PC-3 (cell line): ENCODE measurements around the gene TRIP6. TPM values are rescaled to one million over a fixed set of nuclear protein-coding genes. Genes with fewer than 3 reads are reported as not detected.
A peak's percentile ranks its signal among the peaks of the same experiment; 100 is the strongest.
"Not testable (repeated sequence)": the region's sequence is repeated elsewhere in the genome, so short reads cannot be mapped to it uniquely, and the experiment has no call there.

Experiments
- ATAC-seq: fragments of 200-7000 bp; cut with Tn5 transposase; 2 replicates; pipeline ENCODE4 v1.9.1; 2020; ENCODE audit warnings: mild to moderate bottlenecking, moderate library complexity
- BruUV-seq: library from RNA; stranded (reverse); fragments of 400-500 nt; replicated peaks from 2 replicates; lab custom pipeline; 2021; lab: Mats Ljungman, UMichigan
- CTCF ChIA-PET: fragments of 300-600 bp; sonication (Branson Sonifier 250); formaldehyde crosslinking; loops from one replicate; lab custom pipeline; 2022; ENCODE audit warnings: antibody characterized with exemption; lab: Charles Lee
- POLR2A ChIA-PET: fragments of 300-600 bp; sonication (Branson Sonifier 250); formaldehyde crosslinking; loops from one replicate; lab custom pipeline; 2022; ENCODE audit warnings: antibody characterized with exemption; ENCODE audit not compliant: unreplicated experiment; lab: Charles Lee
- DNase-seq: peaks from one replicate; pipeline ENCODE4 v3.0.0-alpha.2; 2015
- H2AFZ ChIP-seq: fragments of 300-600 bp; sonication (generic); 2 replicates; pipeline ENCODE4 v1.6.0; 2016; ENCODE audit warnings: antibody characterized with exemption, low read length
- H3F3A ChIP-seq: fragments of 300-600 bp; sonication (generic); one replicate; pipeline ENCODE4 v1.6.0; 2017; ENCODE audit warnings: antibody characterized with exemption, low read length, control low read depth, mild to moderate bottlenecking; ENCODE audit not compliant: unreplicated experiment
- H3K27ac ChIP-seq: fragments of 300-600 bp; sonication (generic); 2 replicates; pipeline ENCODE4 v1.5.1; 2016; ENCODE audit warnings: mild to moderate bottlenecking, low read length
- H3K27me3 ChIP-seq: fragments of 300-600 bp; sonication (generic); 2 replicates; pipeline ENCODE4 v1.6.1; 2016; ENCODE audit warnings: low read length, mixed read lengths
- H3K36me3 ChIP-seq: fragments of 300-600 bp; sonication (generic); 2 replicates; pipeline ENCODE4 v1.6.1; 2016; ENCODE audit warnings: low read depth, mixed run types, low read length, mixed read lengths
- H3K4me1 ChIP-seq: fragments of 300-600 bp; sonication (generic); 2 replicates; pipeline ENCODE4 v1.5.1; 2016; ENCODE audit warnings: low read length; ENCODE audit not compliant: insufficient read depth
- H3K4me2 ChIP-seq: fragments of 300-600 bp; sonication (generic); 2 replicates; pipeline ENCODE4 v1.6.0; 2016; ENCODE audit warnings: low read length
- H3K4me3 ChIP-seq: fragments of 300-600 bp; sonication (generic); 2 replicates; pipeline ENCODE4 v1.5.1; 2016; ENCODE audit warnings: mild to moderate bottlenecking, low read length, mixed read lengths
- H3K79me2 ChIP-seq: fragments of 300-600 bp; sonication (generic); 2 replicates; pipeline ENCODE4 v1.6.1; 2017; ENCODE audit warnings: low read length, mixed read lengths
- H3K9ac ChIP-seq: fragments of 300-600 bp; sonication (generic); 2 replicates; pipeline ENCODE4 v1.6.0; 2016; ENCODE audit warnings: mild to moderate bottlenecking, low read length
- H3K9me2 ChIP-seq: fragments of 300-600 bp; sonication (generic); replicated peaks from 2 replicates; pipeline ENCODE4 v1.6.1; 2016; ENCODE audit warnings: mixed run types, low read length, mixed read lengths
- H3K9me3 ChIP-seq: fragments of 300-600 bp; sonication (generic); 2 replicates; pipeline ENCODE4 v1.6.1; 2016; ENCODE audit warnings: low read length, mixed read lengths
- H4K20me1 ChIP-seq: fragments of 300-600 bp; sonication (generic); 2 replicates; pipeline ENCODE4 v1.6.1; 2016; ENCODE audit warnings: low read length, mixed read lengths
- EZH2 ChIP-seq: fragments of 300-600 bp; sonication (generic); IDR thresholded peaks from one replicate; pipeline ENCODE4 v1.6.1; 2017; ENCODE audit warnings: antibody characterized with exemption, mild to moderate bottlenecking, low read length; ENCODE audit not compliant: unreplicated experiment
- EZH2phosphoT487 ChIP-seq: fragments of 300-600 bp; sonication (generic); IDR thresholded peaks from 2 replicates; pipeline ENCODE4 v1.6.1; 2018; ENCODE audit warnings: mild to moderate bottlenecking, antibody characterized with exemption, low read length, borderline replicate concordance
- intact Hi-C: fragments of 100-400 bp; cut with micrococcal nuclease; formaldehyde crosslinking; loops from 2 replicates; pipeline ENCODE4 v1.9.0; 2023
- total RNA-seq: library from RNA; depleted of rRNA; stranded (reverse); fragments of >200 nt; gene quantifications from 2 replicates; pipeline ENCODE4 v1.2.3, GENCODE V29; 2014
- TF ChIP-seq, protein P1 (sequence below): fragments of 300-600 bp; sonication (generic); conservative IDR thresholded peaks from 2 replicates; pipeline ENCODE4 v1.5.1; 2017; ENCODE audit warnings: antibody characterized with exemption, low read depth, mild to moderate bottlenecking, low read length

TRIP6 gene
- total RNA-seq, 1 experiment from 2014 or later: 11.3 TPM

DNA sequence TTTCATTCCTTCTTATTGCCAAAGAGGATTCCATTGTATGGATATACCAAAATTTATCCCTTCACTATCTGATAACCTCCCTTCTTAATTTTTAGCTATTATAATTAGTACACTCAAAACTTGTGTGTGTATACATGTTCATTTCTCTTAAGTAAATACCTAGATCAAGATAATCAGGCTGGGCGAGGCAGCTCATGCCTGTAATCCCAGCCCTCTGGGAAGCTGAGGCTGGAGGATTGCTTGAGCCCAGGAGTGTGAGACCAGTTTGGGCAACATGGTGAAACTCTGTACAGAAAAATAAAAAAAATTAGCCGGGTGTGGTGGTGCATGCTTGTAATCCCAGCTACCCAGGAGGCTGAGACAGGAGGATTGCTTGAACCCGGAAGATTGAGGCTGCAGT lies 44.3 kb downstream of the TRIP6 start:
- BruUV-seq: no TSS peak
- H3K9me2 ChIP-seq: no peaks in the 10 kb centered on the region
- H3K79me2 ChIP-seq: no peaks in the 10 kb centered on the region
- H4K20me1 ChIP-seq: no peaks in the 10 kb centered on the region
- no peak overlapping the region for H3K4me3 ChIP-seq
- no peaks in the 10 kb centered on the region for H3F3A ChIP-seq
- no peak overlapping the region for H3K4me2 ChIP-seq
- H3K27me3 ChIP-seq: no peaks in the 10 kb centered on the region
- ChIA-PET POLR2A (interaction anchor here (0.6 kb wide), 1 partner anchor 22 kb away, joined by 3 read pairs; the partner anchor contains the start of gene UFSP1), CTCF (no interaction called here)
- TF ChIP-seq EZH2phosphoT487 (no peak), EZH2 (no peak)
- TF ChIP-seq, protein P1, sequence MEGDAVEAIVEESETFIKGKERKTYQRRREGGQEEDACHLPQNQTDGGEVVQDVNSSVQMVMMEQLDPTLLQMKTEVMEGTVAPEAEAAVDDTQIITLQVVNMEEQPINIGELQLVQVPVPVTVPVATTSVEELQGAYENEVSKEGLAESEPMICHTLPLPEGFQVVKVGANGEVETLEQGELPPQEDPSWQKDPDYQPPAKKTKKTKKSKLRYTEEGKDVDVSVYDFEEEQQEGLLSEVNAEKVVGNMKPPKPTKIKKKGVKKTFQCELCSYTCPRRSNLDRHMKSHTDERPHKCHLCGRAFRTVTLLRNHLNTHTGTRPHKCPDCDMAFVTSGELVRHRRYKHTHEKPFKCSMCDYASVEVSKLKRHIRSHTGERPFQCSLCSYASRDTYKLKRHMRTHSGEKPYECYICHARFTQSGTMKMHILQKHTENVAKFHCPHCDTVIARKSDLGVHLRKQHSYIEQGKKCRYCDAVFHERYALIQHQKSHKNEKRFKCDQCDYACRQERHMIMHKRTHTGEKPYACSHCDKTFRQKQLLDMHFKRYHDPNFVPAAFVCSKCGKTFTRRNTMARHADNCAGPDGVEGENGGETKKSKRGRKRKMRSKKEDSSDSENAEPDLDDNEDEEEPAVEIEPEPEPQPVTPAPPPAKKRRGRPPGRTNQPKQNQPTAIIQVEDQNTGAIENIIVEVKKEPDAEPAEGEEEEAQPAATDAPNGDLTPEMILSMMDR: no peak
- DNase-seq: no peak
- H2AFZ ChIP-seq: no peak overlapping the region
- no peaks in the 10 kb centered on the region for H3K4me1 ChIP-seq
- no peak for ATAC-seq
- no peaks in the 10 kb centered on the region for H3K36me3 ChIP-seq
- intact Hi-C loops: no loop called here
- H3K9me3 ChIP-seq: no peaks in the 10 kb centered on the region
- no peak overlapping the region for H3K9ac ChIP-seq
- no peak overlapping the region for H3K27ac ChIP-seq

DNA sequence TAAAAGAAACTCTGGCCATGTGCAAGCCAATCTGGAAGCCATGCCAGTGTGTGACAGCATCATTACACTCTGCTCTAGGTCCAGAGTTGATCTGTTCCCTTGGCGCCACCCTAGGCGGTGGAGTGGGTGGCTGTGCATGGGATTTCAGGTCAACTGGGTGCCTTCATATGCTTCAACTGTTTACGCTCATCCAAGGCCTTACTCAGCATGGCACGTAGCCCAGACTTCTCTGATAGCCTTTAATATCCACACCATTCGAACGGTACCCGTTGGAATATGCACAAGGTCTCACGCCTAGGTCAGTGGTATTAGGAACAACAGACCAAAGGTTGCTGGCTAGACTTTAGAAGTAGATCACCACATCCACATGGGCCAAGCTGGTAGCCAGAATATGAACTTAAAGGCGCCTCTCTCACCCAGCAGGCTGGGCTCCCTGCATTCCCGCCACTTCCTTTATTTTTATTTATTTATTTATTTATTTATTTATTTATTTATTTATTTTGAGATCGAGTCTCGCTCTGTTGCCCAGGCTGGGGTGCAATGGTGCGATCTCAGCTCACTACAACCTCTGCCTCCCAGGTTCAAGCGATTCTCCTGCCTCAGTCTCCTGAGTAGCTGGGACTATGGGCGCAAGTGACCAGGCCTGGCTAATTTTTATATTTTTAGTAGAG lies 47.2 kb downstream of the TRIP6 start:
- H3K9ac ChIP-seq: no peak overlapping the region
- ATAC-seq (peak; percentile 20; the same call in 1 of the 2 replicates), DNase-seq (peak; percentile 17)
- ChIA-PET CTCF (no interaction called here), POLR2A (no interaction called here)
- no peak overlapping the region for H3K4me3 ChIP-seq
- intact Hi-C loops: no loop called here
- H3K27ac ChIP-seq: no peak overlapping the region
- TF ChIP-seq, protein P1: no peak
- no peak for TF ChIP-seq EZH2
- no peak for TF ChIP-seq EZH2phosphoT487
- no peaks in the 10 kb centered on the region for H3K36me3 ChIP-seq
- H3K4me2 ChIP-seq: no peak overlapping the region
- H4K20me1 ChIP-seq: no peaks in the 10 kb centered on the region
- no TSS peak for BruUV-seq
- no peaks in the 10 kb centered on the region for H3F3A ChIP-seq
- no peaks in the 10 kb centered on the region for H3K9me3 ChIP-seq
- no peaks in the 10 kb centered on the region for H3K4me1 ChIP-seq
- no peaks in the 10 kb centered on the region for H3K27me3 ChIP-seq
- no peaks in the 10 kb centered on the region for H3K79me2 ChIP-seq
- H3K9me2 ChIP-seq: no peaks in the 10 kb centered on the region
- H2AFZ ChIP-seq: no peak overlapping the region

DNA sequence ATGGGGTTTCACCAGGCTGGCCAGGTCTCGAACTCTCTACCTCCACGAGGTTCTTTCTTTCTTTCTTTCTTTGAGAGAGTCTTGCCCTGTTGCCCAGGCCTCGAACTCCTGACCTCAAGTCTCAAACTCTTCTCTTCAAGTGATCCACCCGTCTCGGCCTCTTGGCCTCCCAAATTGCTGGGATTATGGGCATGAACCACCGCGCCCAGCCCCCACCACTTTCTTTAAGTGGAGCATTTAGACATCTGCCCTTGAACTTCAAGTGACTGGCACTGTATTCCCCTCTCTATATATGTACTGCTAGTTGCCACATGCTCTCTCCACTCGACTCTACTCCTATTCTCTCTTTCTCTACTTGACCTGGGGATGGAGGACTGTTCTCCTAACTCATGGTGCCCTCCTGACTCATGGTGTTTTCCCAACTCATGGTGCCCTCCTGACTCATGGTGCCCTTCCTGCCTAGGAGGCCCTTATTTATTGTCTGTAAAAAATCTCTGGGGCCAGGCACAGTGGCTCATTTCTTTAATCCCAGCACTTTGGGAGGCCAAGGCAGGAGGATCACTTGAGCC lies 47.8 kb downstream of the TRIP6 start:
- CTCF ChIA-PET: no interaction called here
- TF ChIP-seq, protein P1: no peak

DNA sequence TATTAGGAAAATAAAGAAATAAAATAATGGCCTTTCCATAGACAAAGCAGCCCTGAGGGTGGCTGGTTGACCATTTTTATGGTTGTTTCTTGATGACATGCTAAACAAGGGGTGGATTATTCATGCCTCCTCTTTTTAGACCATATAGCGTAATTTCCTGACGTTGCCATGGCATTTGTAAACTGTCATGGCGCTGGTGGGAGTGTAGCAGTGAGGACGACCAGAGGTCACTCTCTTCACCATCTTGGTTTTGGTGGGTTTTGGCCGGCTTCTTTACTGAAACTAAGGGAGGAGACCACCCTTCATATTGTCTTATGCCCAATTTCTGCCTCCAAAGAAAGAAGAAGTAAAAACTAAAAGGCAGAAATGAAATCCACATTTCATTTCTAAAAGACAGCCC lies 52.1 kb downstream of the TRIP6 start:
- H3K36me3 ChIP-seq, H3K4me2 ChIP-seq, H3K27me3 ChIP-seq, H3K9me2 ChIP-seq, H3K4me1 ChIP-seq, POLR2A ChIA-PET, H3K9ac ChIP-seq, H3K9me3 ChIP-seq, DNase-seq, H3F3A ChIP-seq, H3K79me2 ChIP-seq, H4K20me1 ChIP-seq, ATAC-seq, CTCF ChIA-PET, H3K4me3 ChIP-seq, H2AFZ ChIP-seq, H3K27ac ChIP-seq, BruUV-seq, intact Hi-C loops: not testable (repeated sequence)

More for the DNA sequence above, 47.8 kb downstream of the TRIP6 start:
- no peak overlapping the region for H3K27ac ChIP-seq
- no peaks in the 10 kb centered on the region for H3K9me2 ChIP-seq
- H3K4me1 ChIP-seq: no peaks in the 10 kb centered on the region
- peak; percentile 35; the same call in 1 of the 2 replicates for ATAC-seq
- POLR2A ChIA-PET: no interaction called here
- no peak overlapping the region for H3K4me3 ChIP-seq
- H3K36me3 ChIP-seq: no peaks in the 10 kb centered on the region
- no peak overlapping the region for H3K9ac ChIP-seq
- BruUV-seq: no TSS peak
- no peaks in the 10 kb centered on the region for H3K9me3 ChIP-seq
- no peaks in the 10 kb centered on the region for H4K20me1 ChIP-seq
- H3F3A ChIP-seq: no peaks in the 10 kb centered on the region
- DNase-seq: peak; percentile 58
- no peak overlapping the region for H3K4me2 ChIP-seq
- H3K27me3 ChIP-seq: no peaks in the 10 kb centered on the region
- H3K79me2 ChIP-seq: no peaks in the 10 kb centered on the region
- intact Hi-C loops: no loop called here
- H2AFZ ChIP-seq: no peak overlapping the region
